ENCODE results near the gene GLS2.
"Not testable (repeated sequence)": the region's sequence is repeated elsewhere in the genome, so short reads cannot be mapped to it uniquely, and the experiment has no call there.

GLS2 gene

DNA sequence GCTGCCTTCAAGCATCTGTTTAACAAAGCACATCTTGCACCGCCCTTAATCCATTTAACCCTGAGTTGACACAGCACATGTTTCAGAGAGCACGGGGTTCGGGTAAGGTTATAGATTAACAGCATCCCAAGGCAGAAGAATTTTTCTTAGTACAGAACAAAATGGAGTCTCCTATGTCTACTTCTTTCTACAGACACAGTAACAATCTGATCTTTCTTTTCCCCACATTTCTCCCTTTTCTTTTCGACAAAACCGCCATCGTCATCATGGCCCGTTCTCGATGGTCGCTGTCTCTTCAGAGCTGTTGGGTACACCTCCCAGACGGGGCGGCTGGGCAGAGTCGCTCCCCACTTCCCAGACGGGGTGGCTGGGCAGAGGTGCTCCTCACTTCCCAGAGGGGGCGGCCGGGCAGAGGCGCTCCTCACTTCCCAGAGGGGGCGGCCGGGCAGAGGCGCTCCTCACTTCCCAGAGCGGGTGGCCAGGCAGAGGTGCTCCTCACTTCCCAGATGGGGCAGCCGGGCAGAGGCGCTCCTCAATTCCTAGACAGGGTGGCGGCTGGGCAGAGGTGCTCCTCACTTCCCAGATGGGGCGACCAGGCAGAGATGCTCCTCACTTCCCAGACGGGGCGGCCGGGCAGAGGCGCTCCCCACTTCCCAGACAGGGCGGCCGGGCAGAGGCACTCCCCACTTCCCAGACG, 5.6 kb upstream of the GLS2 start:
- not testable (repeated sequence) for DNase-seq

DNA sequence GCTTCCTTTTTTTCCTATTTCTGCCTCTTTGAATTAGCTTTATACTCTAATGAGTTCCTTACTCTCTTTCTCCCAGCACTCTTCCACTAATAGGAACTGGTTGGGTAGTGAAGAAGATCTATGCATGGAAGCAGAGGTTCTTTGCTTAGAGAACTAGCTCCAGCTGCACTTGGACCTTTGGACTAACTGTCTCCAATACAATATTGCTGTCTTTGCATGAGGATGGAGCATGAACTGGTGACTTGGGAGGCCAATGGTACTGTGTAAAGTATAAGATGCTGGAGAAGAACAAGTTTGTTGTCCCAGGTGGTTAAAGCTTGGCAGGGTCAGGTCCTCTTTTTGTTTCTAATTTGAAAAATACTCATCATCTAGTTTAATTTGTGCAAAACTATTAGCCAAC, 2.4 kb upstream of the GLS2 start:
- no peak for DNase-seq

DNA sequence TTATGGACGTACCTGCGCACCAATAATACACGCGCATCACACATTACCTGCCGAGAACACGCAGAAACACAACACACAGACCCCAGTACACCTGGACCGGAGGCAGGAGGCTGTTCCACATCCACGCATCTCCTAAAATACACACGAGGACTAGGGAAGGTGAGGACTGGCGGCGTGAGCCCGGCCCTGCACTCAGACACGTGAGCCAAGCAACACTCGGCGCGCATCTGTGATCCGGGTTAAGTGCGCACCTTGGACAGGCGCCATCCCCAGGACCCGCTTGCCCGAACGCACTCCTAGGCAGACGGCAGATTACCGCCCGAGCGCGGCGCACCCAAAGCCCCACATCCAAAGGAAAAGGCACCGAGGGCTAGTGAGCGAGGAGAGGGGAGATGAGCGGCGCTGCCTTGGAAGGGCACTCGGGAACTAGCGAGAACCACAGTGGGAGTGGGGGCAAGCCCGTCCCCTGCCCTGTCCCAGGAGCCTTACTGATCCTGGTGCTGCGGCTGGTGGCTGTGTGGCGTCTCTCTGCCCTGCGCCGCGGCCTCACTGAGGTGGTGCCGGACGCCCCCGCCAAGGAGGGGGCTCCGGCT, 417 bp downstream of the GLS2 start:
- DNase-seq = peak in 22 of 51 donors; percentile 0 to 65 (median 29)

DNA sequence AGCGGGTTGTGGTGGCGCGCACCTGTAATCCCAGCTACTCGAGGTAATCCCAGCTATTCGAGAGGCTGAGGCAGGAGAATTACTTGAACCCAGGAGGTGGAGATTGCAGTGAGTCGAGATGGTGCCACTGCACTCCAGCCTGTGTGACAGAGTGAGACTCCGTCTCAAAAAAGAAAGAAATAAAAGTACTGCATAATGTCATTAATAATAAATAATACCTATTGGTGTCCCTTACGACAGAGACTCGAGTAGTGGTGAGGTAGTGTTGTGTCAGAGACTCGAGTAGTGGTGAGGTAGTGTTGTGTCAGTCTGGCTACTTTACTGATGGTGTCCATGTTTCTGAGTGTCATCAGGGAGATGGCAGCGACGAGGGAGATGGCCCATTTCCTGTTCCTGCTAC, 1.3 kb downstream of the GLS2 start:
- DNase-seq = no peak

DNA sequence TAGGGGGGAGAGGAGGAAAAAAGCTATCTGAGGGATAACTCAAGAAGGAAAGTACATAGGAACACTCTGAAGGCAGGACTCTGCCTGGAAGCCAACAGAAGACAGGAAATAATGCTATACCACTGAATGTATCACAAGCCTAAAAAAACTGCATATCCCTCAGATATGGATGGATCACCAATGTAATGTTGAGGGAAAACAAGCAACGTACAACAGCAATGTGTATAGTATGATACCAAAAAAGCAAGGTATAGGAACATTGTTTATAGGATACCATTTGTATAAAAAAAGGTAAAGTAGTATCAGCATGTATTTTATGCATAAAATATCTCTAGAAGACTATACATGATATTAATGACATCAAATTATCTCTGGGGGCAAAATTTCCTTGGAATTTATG, 3.4 kb downstream of the GLS2 start:
- no peak for DNase-seq

DNA sequence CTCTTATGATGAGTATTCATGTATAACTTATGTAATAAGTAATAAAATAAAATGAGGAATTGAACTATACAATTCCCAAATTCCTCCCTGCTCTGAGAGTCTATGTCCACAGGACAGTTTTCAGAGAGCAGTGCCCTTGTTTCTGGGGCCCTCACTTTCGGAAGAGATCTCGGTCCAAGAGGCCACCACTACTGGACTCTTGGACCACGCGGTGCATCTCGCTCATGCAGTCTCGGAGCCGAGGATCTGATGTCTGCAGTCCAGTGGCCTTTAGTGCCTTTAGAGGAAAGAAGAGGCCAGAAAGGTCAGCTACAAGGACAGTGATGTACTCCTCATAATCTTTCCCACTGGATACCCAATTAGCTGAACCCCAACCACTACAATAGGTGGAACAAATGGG, 8.3 kb downstream of the GLS2 start:
- DNase-seq = no peak

DNA sequence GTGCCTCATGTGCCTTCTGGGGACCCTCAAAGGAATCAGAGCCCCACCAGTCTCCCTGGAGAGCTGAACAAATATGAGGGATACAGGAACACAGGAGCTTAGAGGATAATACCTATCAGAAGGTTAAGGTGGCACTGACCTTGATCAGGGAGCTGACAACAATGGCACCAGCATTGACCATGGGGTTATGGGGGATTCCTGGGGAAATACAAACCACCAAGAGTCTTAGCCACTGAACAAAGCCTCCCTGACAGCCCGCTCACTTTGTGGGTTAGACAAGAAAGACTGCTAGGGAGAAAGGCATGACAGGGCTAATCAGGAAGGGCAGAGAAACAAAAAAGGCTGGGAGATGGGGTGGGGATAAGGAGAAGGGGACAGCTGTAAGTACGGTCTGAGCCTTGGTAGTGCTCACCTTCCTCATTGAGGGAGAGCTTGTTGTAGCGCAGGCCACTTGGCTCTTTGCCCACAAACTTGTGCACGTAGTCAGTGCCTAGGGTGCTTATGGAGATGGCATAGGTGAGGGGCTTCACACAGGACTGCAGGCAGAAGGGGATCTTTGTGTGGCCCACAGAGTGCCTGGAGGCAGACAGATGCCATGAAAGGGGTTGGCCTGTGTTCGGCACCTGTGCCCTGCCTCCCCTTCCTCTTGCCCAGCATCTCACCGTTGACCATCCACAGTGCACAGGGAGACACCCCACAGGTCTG, 10.3 kb downstream of the GLS2 start:
- DNase-seq = no peak

DNA sequence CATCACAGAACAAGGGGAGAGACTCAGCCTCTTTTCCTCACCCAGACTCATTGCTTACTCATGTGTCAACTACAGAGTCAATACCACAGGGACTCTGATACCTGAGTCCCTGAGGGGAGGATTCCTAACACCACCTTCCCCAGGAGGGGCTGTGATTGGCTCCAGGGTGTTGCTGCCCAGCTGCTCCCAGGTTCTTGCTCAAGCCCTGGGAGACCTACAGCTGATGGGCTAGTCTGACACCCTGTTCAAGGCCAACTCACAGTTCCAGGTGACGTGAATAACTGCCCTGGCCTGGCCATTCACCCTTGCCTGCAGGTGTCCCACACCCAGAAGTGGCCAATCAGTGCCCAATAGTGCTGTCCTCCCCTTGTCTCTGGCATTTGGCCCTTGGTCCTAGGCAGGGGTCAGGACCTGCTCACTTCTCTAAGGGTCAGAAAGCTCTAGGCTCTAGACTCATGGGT, 11.0 kb downstream of the GLS2 start:
- DNase-seq = no peak

DNA sequence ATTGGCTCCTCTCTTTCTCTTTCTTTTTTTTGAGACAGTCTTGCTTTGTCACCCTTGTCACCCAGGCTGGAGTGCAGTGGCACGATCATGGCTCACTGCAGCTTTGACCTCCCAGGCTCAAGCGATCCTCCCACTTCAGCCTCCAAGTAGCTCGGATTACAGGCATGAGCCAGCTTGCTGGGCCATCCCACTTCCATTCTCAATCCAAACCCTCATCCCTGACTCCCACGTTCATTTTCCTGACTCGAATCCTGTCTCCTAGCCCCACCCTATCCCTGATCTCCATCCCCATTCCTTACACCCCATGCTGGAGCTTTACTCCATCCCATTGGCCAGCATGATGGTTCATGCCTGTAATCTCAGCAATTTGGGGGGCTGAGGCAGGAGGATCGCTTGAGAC, 11.8 kb downstream of the GLS2 start:
- DNase-seq = no peak

DNA sequence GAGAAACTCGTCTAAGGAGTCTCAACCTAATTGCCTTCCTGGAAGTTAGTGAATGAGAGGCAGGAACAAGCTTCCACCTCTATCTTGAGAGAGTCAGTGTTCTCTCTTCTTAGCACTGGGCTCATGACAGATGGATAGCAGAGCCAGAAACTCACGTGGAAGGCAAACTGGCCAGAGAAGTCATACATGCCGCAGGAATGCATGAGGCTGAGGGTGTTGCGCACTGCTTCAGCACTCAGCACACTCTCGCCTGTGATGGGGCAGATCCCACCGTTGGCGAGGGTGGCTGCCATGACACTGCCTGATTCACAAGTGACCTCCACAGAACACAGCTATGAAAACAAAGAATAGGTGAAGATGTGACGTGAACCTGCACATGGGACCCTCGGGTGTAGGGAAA, 13.6 kb downstream of the GLS2 start:
- no peak for DNase-seq

DNA sequence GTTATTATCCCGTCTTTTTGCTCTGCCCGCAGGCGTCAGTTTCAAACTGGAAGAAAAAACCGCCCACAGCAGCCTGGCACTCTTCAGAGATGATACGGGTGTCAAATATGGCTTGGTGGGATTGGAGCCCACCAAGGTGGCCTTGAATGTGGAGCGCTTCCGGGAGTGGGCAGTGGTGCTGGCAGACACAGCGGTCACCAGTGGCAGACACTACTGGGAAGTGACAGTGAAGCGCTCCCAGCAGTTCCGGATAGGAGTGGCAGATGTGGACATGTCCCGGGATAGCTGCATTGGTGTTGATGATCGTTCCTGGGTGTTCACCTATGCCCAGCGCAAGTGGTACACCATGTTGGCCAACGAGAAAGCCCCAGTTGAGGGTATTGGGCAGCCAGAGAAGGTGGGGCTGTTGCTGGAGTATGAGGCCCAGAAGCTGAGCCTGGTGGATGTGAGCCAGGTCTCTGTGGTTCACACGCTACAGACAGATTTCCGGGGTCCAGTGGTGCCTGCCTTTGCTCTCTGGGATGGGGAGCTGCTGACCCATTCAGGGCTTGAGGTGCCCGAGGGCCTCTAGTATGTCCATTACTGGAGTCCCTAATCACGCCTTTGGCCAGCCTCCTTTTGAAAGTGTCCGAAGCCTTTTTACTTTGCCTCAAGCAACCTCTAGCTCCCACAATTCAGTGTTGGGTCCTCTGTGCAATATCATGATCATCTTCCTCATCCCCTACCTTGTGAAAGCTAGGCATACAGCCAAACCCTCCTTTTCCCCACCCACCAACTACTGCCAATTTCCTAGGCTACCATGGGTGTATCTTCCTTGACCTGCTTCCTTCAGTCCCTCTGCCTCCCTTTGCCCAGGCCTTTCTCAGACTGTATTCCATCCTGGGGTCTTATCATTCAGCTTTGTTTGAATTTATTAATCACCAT, 18.7 kb downstream of the GLS2 start:
- peak in 22 of 51 donors; percentile 1 to 52 (median 13) for DNase-seq

DNA sequence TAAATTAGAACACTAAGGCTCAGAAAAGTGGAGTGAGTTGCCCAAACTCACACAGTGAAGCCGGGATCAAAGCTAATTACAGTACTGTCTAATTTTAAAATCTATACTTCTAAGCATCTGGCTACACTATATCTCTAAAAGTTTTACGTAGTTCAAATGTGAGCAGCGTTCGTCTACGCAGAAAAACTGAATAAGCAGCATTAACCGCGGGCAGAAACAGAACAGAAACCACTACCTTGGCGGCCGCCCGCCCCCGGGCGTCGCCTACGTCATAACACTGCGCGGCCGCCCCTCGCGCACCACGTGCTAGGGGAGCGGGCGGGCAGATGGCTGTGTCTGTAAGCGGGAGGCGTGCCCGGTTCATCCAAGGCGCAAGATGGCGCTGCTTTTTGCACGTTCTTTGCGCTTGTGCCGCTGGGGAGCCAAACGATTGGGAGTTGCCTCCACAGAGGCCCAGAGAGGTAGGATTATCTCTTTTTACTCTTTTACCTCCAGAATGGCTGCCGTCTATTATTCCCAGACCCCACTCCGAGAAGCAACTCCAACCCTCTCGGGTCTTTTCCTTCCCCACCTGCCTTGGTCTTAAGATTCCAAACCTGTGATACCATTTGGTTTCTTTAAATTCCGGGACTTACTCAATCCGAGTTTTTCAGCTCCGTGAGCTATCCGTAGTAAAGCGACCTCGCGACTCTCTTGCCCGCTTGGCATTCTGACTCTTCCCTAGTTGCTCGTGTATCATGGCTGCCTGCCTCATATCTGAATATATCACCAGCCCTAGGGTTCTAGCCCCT, 19.6 kb downstream of the GLS2 start, which contains the start of gene SPRYD4:
Gene SPRYD4 (plus strand): TSS at position 363 of the 791 bp plus-strand sequence. CDS start 14 bp downstream, at position 377.
- peak; percentile 60 to 95 (median 88) for DNase-seq

DNA sequence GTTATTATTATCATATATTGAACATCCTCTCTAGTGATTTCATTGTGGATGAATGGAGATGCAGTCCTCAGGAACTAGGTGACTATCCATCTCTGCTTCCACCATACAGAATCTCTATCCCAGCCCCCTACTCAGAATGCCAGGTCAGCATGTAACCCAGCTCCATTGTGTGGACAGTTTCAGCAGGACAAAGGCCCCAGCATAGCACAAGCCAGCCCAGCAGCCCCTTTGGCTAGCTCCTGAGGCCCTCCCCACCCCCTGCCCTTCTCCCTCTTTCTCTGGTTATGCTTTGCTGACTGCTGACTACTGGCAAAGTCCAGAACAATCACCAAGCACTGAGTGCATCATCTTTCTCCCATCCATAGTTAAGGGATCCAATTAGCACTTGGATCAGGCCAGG, 25.4 kb downstream of the GLS2 start:
- no peak for DNase-seq

DNA sequence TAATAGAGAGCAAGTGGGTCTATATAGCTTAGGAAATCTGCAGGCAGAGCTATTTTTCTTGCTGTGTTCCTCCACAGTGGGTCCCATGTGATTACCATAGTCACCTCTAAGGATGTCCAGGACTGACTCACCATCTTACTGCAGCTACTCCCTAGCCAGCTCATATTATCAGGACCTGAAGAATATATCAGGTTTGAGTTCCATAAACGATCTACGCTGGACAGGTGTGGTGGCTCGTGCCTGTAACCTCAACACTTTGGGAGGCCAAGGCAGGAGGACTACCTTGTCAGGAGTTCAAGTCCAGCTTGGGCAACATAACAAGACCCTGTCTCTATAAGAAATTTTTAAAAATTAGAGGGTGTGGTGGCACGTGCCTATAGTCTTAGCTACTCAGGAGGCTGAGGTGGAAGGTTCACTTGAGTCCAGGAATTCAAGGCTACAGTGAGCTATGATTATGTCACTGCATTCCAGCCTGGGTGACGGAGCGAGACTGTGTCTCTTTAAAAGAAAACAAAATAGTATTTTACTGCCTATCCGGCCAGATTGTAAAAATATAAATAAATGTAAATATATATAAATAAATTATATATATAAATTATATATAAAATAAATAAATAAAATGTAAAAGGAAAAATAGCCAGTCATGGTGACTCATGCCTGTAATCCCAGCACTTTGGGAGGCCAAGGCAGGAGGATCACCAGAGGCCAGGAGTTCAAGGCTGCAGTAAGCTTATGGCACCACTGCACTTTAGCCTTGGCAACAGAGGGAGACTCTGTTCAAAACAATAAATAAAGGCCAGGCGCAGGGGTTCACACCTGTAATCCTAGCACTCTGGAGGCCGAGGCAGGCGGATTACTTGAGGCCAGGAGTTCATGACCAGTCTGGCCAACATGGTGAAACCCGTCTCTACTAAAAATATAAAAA, 26.5 kb downstream of the GLS2 start:
- no peak for DNase-seq

DNA sequence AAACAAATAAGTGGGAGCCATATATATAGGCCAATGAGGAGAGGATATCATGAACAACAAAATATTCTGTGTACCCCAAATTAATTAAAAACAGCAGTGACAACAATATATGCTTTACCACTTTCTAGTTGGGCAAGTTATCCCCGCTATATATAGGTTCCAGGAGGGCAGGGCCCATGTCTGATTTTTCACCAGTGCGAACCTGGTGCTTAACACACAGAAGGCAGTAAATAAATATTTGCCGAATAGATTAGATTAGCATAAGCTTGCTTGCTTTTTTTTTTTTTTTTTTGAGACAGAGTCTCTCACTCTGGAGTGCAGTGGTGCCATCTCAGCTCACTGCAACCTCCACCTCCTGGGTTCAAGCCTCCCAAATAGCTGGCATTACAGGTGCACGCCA, 30.1 kb downstream of the GLS2 start:
- DNase-seq = no peak

DNA sequence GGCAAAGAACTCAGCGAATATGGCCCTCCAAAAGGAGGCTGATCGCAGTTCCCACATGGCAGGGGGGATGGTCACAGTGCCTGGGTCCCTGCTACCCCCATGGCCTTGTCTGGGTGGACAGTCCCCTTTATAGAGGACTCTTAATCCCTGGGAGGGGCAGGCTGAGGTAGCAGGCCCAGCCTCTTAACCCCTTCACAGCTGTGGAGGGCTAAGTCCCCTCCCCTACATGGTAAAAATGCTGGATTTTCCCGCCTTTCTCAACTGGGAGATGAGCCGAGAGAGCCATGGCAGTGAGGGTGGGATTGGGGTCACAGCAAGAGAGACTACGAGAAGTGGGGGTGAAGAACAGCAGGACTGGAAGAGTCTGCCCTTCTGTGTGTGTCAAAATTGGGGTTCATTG, 33.4 kb downstream of the GLS2 start, which contains the start of gene MIP:
Gene MIP (minus strand): TSS at position 101 of the 400 bp plus-strand sequence. CDS start 44 bp downstream, at position 57.
- no peak for DNase-seq

DNA sequence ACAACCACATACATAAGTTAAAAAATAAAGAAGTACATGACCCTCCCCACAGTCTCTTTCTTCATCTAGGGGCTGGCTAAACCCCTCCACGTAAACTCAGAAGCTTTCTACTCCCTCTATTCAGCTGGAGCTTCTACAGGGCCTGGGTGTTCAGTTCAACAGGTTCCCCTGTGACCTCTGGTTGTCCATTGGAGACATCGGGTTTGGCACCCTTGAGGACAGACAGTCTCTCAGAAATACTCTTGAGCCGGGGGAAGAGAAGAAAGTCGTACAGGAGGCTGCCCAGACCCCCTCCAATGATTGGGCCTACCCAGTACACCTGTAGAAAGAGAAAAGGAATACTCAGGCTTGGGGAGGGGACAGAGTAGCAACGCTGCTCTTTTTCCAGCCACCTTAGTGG, 36.8 kb downstream of the GLS2 start:
- no peak for DNase-seq

DNA sequence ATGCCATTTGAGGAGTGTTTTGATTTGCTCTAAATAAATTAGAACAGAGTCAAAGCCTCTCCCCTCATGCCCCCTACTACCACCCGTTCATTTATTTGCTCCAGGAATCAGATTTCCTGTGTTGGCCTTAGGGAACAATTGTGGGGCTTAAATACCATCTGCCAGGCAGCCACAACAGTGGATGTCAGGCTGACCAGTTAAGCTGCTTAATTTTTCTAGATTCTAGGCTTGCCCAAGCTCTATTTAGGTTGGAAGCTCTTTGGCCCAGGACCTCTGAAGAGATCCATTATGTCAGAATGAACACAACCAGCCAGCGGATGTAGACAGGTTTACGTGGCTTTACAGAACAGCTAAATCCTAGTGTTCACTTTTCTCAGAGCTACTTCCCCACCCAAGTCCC, 37.7 kb downstream of the GLS2 start:
- DNase-seq = no peak

DNA sequence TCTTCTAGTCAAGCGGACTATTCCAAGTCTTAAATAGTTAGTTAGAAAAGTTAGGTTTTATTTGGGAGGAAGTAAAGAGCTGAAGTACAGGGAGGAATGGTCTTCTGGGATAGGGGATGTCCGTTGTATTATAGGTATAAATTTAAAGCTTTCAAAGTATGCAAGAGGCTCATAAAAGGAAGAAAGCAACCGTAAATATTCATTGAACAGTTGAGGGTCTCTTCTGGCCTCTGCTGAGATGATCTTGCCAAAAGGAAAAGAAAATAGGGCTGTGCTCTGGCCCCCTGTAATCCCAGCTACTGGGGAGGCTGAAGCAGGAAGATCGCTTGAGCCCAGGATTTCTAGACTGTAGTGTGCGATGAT, 38.4 kb downstream of the GLS2 start:
- no peak for DNase-seq
